ENCODE results near the gene GEMIN5.

GEMIN5 gene

GRCh38 chr5:154881986-154882385 is 56.0 kb downstream of the GEMIN5 start:
- DNase-seq, result no peak

DNA sequence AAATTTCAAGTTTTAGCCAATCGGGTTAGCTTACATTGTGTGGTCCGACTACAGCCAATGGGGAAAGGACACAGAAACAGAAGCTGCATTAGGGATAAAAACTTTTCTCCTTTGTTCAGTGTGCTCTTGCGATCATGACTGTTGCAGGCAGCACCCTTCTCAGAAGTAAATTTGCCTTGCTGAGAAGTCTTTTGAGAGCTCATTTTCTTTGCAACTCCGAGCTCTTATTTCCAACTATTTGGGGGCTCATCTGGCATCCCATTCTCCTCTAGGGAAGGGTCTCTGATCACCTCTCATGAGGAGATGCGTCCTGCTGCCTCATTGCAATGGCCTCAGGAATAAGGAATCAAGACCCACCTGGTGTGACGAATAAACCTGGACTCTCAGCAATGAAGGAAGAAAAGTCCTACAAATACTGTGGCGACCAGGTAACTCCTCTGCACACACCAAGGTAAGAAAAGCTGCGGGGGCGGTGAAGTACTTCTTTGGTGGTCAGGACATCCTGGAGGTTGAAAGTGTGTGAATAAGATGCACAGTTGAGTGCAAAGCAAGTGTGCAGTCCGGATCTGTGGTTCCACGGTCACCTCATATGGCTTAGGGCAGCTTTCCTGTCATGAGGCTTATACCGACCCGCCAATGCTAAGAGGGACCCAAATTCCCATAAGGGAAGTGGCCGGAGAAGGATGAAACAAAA is 59.2 kb downstream of the GEMIN5 start:
- DNase-seq, result no peak

GRCh38 chr5:154873791-154874331 is 64.2 kb downstream of the GEMIN5 start:
- no peak for DNase-seq

DNA sequence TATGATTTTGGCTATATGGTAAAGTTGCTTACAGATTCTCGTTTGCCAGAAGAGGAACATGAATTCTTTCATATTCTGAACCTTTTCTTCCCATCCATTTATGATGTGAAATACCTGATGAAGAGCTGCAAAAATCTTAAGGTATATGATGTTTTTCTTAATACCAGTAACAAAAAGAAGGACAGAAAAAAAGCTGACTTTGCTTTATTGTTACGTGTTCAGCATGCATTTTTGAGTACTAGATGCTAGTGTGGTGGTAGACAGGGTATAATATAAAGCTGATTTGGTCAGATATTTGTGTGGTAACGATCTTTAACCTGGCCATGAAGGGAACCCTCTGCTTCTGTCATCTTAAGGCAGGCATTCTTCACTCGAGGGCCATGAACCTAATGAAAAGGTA is 66.3 kb downstream of the GEMIN5 start:
- no peak for DNase-seq

GRCh38 chr5:154868702-154869101 is 69.3 kb downstream of the GEMIN5 start:
- DNase-seq, result no peak

DNA sequence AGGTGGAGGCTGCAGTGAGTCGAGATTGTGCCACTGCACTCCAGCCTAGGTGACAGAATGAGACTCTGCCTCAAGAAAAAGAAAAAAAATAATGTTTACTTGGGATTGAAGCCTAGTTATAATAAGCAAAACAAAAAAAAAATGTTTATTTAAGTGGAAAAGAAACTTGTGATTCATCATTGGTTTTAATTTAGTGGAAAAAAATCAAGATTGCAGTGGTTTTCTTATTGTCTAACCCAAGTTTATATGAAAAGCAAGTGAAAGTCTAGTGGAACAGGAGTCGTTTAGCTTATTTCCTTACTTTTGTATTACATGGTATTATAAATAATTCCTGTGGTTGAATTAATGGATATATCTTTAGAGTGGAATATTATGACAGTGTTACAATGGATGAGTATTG is 71.2 kb downstream of the GEMIN5 start:
- no peak for DNase-seq

GRCh38 chr5:154865466-154866184 is 72.4 kb downstream of the GEMIN5 start:
- no peak for DNase-seq

- DNase-seq, result no peak
Observed at GRCh38 chr5:154863291-154864080, 74.5 kb downstream of the GEMIN5 start.

DNA sequence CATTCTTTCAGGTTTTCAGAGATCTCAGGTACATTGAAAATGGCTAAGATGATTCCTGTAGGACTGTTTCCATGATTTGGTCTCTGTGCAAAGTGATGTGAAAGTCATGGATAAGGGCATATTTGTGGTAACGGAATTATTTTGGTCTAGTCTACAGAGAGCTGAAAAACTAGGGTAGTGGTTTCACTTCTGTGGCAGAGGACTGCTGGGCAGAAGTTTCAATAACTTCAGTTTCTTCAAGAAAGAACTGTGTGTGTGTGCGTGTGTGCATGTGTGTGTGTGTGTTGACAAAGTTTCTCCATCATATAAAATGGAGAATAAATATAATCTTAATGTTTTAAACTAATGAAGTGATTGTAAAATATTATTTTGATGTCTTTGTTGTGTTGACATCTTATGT is 75.2 kb downstream of the GEMIN5 start:
- no peak for DNase-seq

DNA sequence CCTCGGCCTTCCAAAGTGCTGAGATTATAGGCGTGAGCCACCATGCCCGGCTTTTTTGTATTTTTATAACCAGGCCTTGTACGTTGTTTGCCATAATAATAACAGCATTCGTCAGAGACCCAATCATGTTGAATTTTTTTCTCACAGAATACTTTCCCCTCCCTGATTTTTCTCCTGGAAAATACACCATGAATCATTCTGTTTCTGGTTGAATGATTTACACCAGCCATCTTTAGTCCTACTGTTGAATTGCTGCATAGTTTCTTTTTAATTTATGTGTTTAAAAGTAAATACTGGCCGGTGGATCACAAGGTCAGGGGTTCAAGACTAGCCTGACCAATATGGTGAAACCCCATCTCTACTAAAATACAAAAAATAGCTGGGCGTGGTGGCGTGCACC is 76.1 kb downstream of the GEMIN5 start:
- no peak for DNase-seq

- DNase-seq, result no peak
Observed at GRCh38 chr5:154860765-154861164, 77.2 kb downstream of the GEMIN5 start.

- no peak for DNase-seq
Observed at GRCh38 chr5:154860123-154860522, 77.9 kb downstream of the GEMIN5 start.

- no peak for DNase-seq
Observed at GRCh38 chr5:154858972-154859871, 78.8 kb downstream of the GEMIN5 start.

GRCh38 chr5:154858297-154858971 is 79.6 kb downstream of the GEMIN5 start, which contains the start of gene CNOT8:
Gene CNOT8 (plus strand): TSS chr5:154858627. CDS start chr5:154863279, 4,652 bp downstream.
- peak; percentile 93 for DNase-seq

DNA sequence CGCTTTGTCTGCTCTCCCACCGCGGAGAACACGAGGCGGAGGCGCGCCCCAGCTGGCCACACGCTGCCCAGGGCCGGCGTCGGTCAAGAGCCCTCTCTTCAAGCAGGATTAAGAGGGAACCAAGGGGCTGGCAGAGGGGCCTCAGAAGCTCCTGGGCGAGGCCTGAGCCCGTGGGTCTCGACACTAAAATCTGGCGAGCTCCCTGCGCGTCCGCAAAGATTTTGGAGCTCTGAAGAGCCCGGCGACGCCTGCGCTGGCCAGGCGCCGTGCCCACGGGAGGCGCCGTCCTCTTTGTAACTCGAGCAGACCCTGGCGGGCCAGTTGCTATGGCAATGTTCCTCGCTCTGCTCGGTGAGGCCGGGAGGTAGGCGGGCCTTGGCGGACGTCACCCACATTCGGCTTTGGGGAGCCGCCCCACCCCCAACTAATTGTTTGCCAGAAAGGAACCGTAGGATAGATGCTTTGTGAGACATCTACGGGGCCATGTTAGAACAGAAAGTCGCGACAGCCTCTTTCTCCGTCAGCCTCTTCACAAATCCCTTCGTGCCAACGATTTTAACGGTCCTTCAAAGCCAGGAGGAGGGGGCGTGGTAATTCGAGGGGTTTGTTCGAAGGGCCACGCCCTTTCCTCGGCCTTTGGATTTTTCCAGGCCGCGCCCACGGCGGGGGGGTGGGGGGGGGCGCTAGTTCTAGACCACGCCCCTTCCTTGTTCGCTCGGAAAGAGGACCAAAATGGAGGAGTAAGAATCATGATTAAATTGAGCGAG is 80.3 kb downstream of the GEMIN5 start:
- DNase-seq, result peak; percentile 91

- no peak for DNase-seq
Observed at GRCh38 chr5:154851351-154851750, 86.7 kb downstream of the GEMIN5 start.

GRCh38 chr5:154850255-154851062 is 87.6 kb downstream of the GEMIN5 start, which contains the start of gene FAXDC2:
Gene FAXDC2 (minus strand): TSS chr5:154850603. CDS start chr5:154838178, 12,425 bp downstream.
- no peak for DNase-seq

- no peak for DNase-seq
Observed at GRCh38 chr5:154849791-154850201, 88.2 kb downstream of the GEMIN5 start.

GRCh38 chr5:154849264-154849785 is 88.7 kb downstream of the GEMIN5 start:
- DNase-seq, result no peak

All from effector CD8-positive, alpha-beta T cell (primary cell).